T47D (cell line): ENCODE measurements around the gene USP6.
"Not testable (repeated sequence)": the region's sequence is repeated elsewhere in the genome, so short reads cannot be mapped to it uniquely, and the experiment has no call there.

Experiments used
- DNase-seq, 2 experiments: peaks; one replicate each; pipeline versions ENCODE4 v3.0.0 to v3.0.0-alpha.2; 2011 to 2012; ENCODE audit warnings: low read depth in 1 of 2, low spot score in 1 of 2
- JUND ChIP-seq: IDR thresholded peaks from 2 replicates; pipeline ENCODE4 v1.6.1; 2012; ENCODE audit warnings: low read depth
- in situ Hi-C: cut with HindIII; loops from 2 replicates; pipeline ENCODE4 v1.10.0; 2016; ENCODE audit warnings: low sequenced_read_pairs, low pct_unique_long_range_greater_than_20kb

USP6 gene

DNA sequence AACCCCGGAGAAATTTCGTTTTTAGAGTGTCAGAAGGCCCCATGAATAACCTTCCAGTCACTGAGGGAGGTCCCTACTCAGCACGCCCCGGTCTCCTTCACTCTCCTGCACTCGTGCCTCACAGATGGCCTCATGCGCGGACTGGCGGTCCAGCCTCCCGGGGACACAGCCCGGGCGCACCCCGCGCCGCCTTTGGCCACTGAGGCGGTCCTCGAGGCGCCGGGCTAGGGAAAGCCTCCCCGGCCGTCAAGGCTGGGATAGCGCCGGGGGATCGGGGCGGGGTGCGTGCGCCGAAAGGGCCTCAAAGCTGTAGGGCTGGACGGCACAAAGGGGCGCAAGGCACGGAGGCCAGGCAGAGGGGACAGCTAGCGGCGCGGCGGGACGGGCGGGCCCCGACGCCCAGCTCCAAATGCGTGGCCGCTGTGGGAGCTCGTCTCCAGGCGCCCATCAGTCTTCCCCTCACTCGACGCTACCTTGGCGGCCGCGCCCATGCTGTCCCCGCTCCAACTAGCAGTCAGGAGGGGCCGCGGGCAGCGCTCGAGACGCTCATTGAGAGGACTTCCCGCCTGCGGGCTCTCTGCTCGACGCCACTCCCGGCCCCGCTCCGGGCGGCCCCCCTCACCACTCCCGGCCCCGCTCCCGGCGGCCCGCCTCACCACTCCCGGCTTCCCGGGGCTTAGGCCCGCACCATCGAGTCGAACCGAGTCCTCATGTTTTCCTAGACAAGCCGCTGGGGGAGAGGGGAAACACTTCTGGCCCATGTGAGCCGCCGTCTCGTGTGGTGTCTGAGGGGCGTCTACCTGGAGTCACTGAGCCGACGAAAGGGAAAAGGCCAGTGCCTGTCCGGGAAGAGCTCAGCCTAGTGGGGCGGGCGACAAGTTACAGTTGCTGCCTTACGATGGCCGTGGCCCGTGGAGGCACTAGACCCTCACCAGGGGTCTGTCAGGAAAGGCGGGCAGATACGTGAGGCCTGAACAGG lies at the start of gene USP6:
Gene USP6 (plus strand): TSS at position 360 of the 979 bp plus-strand sequence. CDS start 14,336 bp downstream, outside the sequence.
- no peak for DNase-seq
- TF ChIP-seq JUND: no peak
- in situ Hi-C loops: no loop called here

- in situ Hi-C loops: no loop called here
- DNase-seq: no peak
- TF ChIP-seq JUND: no peak
These were observed 47.6 kb upstream of the USP6 start for GRCh38 chr17:5068236-5068635.

DNA sequence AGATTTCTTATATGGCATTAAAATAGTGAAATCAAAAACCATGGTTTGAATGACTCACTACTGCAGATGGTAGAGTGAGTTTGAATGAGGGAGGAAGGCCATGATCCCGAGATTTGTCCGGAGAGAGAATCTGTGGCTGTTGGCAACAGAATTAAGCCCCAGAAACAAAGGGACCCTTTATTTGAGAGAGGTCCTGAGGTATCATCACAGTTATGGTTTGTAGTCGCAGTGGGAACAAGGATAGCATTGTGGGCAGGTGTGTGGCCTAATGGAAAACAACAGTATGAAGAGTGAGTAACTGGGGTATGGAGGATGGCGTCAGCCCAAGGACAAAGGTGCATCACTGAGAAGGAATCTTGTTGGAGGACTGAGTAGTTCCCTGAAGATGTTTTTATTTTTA lies 46.1 kb upstream of the USP6 start:
- DNase-seq: no peak
- in situ Hi-C loops: no loop called here
- no peak for TF ChIP-seq JUND

GRCh38 chr17:5075472-5075871 lies 40.4 kb upstream of the USP6 start:
- in situ Hi-C loops, DNase-seq: not testable (repeated sequence)

- DNase-seq, in situ Hi-C loops: not testable (repeated sequence)
These were observed 38.6 kb upstream of the USP6 start for GRCh38 chr17:5077275-5077674.

DNA sequence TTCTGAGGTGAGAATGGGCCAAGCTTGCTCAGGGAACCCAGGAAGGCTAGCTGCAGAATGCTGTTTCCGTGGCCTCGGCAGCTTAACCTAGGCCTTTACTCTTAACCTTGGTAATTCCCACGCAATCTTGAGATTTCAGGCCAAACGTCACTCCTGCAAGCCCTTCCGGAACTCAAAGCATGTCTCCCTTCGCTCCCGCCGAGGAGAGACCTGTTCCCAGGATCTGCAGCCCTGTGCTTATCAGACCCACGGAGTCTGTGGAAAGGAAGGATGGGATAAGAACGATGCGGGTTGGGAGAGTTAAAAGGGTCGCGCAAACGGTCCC lies 38.1 kb upstream of the USP6 start:
- in situ Hi-C loops: no loop called here
- TF ChIP-seq JUND: no peak

DNA sequence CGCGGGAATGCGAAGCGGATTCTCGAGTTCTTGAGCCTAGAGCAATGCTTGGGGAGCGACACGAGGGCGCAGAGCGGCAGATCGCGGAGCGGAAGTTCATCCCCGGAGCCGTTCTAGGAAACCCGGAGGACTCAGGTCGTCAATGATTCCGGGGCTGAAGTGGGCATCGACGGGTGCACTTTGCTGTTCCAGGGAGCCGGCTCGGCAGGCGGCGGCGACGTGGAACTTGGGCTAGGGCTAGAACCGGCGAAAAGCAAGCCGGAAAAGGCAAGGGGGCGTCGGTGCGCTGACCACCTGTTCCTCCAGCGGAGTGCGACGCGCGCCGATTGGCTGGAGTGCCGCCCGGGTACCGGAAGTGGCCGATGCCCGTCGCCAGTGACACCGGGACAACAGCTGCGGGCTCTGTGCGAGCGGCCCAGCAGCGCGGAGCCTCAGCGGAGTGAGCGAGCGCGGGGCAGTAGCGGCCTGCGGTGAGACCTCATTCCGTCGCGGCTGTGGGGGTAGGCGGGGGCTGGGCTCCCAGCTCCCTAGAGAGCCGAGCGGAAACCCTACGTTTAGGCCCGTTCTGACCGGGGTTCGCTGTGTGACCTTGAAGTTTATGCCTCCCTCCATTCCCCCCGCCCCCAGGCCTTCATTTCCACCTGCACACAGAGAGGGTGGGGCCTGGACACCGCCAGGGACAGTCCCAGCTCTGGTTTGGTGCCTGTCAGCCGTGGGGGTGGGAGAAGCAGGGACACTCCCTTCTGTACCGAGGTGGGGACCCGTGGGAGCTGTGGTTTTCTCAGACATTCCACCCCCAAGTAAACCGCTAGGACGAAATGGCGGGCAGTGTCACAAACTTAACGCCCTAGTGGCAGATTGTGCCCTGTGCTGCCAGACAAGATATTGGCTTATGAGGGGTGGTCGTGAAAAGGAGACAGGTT lies 37.5 kb upstream of the USP6 start, which contains the start of gene ZFP3:
Gene ZFP3 (plus strand): TSS at position 362 of the 923 bp plus-strand sequence. CDS start 13,038 bp downstream, outside the sequence.
- no peak for TF ChIP-seq JUND
- DNase-seq: peak; percentile 78 to 88
- in situ Hi-C loops: no loop called here

More for the DNA sequence above, 38.1 kb upstream of the USP6 start:
- DNase-seq: no peak

- in situ Hi-C loops: no loop called here
These were observed 35.2 kb upstream of the USP6 start for GRCh38 chr17:5080591-5080990.

DNA sequence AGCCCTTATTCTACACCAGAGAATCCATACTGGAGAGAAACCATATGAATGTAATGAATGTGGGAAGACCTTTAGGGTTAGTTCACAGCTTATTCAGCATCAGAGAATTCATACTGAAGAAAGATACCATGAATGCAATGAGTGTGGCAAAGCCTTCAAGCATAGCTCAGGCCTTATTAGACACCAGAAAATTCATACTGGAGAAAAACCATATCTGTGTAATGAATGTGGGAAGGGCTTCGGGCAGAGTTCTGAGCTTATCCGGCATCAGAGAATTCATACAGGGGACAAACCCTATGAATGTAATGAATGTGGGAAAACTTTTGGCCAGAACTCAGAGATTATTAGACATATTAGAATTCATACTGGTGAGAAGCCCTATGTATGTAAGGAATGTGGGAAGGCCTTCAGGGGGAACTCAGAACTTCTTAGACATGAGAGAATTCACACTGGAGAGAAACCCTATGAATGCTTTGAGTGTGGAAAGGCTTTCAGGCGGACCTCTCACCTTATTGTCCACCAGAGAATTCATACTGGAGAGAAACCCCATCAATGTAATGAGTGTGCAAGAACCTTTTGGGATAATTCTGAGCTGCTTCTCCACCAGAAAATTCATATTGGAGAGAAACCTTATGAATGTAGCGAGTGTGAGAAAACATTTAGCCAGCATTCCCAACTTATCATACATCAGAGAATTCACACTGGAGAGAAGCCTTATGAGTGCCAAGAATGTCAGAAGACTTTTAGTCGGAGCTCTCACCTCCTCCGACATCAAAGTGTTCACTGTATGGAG lies 23.4 kb upstream of the USP6 start:
- in situ Hi-C loops: no loop called here
- DNase-seq: peak in 1 of 2 experiments; percentile 22

More at GRCh38 chr17:5080591-5080990, 35.2 kb upstream of the USP6 start:
- DNase-seq: no peak
- no peak for TF ChIP-seq JUND

GRCh38 chr17:5096731-5097100 lies 19.1 kb upstream of the USP6 start:
- no peak for DNase-seq
- no peak for TF ChIP-seq JUND
- in situ Hi-C loops: no loop called here

More for the DNA sequence above, 23.4 kb upstream of the USP6 start:
- no peak for TF ChIP-seq JUND

GRCh38 chr17:5097101-5097834 lies 18.6 kb upstream of the USP6 start:
- in situ Hi-C loops: no loop called here
- no peak for DNase-seq
- TF ChIP-seq JUND: no peak
